ENCODE data around the gene DKK2.

DKK2 gene

DNA sequence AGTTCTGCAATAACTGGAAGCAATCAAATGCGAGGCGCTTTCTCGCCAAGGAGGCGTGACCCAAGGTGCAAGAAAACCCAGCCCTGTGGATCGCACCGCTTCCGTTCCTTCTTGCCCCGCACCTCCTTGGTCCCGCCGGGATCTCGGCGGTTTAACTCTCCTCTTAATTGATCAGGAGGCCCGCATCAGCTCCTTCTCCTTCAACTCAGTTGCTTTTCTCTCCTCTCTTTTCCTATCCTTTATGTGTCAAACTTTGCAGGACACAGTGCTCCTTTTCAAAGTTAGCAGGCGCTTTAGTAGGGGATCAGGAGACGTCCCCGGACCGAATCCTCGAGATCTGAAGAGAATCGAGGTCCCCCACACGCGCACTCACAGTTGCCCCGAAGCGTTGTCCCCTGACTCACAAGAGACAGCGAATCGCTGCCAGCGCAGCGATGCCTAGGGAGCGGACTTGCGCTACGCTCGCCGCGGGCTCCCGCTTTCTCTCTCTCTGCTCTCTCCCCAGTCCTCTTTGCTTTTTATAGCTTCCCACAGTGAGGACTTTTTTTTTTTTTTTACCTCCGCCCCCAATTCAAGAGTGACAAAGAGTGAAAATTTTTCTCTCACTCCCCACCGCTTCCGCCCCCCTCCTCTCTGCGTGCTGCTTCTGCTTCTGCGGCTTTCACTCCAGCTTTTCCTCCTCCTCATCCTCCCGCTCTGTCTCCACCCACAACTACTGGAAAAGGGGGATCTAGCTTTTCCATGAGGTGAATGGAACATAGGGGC, at the start of gene DKK2:
Gene DKK2 (minus strand): TSS at position 495 of the 765 bp plus-strand sequence. CDS start 722 bp downstream, outside the sequence.
- no peak for DNase-seq

DNA sequence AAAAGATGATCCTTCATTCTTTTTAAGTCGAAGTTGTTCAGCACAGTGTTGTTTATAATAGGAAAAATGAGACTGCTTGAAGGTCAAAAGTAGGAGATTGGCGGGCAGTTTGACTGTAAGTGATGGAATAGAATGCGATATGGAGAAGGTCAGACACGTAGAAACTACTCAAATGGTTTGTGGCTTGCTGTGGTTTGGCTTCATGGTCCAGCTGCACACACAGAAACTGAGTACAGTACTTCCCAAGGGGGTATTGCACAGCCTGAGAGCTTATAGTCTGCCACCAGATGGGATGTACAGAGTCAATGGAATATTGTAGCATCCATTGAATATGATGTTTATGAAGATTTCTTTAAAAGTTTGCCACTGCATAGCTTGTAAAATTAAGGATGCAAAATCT, 41.1 kb upstream of the DKK2 start:
- DNase-seq = no peak

GRCh38 chr4:107072836-107073736, 37.0 kb upstream of the DKK2 start:
- DNase-seq = no peak

- DNase-seq = no peak
Observed at GRCh38 chr4:107071108-107071507, 35.0 kb upstream of the DKK2 start.

DNA sequence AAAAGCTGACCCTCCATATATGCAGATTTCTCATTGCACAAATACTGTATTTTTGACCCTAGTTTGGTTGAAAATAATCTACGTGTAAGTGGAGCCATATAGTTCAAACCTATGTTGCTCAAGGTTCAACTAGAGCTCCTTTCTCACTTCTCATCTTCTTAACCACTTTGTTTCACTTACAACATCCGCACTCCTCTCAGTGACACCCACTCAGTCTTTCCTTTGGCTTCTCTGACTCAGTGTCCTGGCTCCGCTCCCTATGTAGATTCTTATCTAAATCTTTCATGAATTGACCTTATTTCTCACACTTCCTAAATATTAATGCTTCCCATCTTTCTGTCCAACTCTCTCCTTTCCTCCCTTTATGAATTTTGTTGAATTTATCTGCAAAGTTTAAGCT, 32.9 kb upstream of the DKK2 start:
- peak; percentile 32 for DNase-seq

- no peak for DNase-seq
Observed at GRCh38 chr4:107068116-107068515, 32.0 kb upstream of the DKK2 start.

DNA sequence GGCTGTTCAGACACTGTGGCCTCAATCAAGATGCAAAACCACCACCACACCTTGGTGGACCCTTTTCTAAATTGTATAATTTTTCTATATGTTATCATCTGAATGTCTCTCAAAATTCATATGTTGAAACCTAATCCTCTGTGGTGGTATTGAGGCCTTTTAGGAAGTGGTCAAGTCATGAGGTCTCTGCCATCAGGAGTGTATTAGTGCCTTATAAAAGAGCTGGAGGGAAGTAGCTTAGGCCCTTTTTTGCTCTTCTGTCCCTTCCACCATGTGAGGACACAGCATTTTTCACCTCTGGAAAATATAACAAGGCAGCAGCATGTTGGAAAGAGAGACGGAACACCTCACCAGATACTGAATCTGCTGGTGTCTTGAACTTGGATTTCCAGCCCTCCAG, 30.5 kb upstream of the DKK2 start:
- DNase-seq = no peak

DNA sequence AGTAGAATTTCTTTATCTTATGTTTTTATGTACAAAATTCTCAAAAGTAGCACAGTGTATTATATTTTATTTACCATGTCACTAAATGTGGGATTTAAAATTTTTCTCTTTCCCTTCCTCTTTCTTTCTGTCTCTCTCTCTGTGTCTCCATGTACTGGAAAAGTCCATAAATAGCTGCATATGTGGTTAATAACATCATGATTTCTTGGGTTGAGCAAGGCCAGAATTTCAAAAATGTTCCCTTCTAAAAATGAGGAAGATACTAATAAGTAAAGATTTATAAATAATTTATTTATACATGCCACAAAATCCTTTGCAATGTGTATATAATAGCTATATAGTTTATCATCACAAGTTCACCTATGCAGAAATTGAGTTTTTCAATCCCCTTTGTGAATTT, 29.1 kb upstream of the DKK2 start:
- DNase-seq = no peak

DNA sequence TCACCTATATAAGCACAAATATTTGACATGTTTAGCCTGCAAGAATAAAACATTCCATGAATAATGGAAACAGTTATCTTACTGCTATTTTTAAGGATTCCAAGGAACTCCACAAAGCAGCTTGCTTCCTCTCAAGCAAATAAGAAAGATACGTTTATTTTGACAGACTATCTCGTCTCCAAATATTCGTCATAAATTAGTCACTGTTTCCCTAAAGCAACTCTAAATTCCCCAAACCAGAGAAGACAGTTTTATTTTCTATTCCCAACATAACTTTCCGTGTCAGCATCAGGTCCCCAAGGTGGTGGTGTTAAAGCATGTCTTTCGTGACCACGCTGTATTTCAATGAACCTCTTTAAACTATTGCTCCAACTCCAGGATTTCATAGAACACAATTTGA, 24.3 kb upstream of the DKK2 start:
- DNase-seq = no peak

DNA sequence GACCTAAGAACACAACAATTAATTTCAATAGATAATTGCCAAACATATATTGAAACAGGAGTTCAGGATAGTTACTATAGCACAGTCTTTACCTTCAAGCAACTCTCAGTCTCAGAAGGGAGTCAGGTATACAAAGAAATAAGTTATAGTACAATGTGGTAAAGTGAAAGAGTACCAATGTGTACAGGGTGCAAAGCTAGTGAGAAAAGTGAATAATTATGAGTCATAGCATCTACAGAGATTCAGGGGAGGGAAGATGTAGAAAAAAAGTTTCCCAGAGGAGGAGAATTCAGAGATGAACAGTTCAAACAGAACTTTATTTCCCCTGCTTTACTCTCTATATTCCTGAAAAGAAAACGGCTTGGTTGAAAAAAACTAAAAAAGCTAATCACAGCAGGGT, 22.7 kb upstream of the DKK2 start:
- DNase-seq = no peak

- no peak for DNase-seq
Observed at GRCh38 chr4:107050525-107051135, 14.5 kb upstream of the DKK2 start.

GRCh38 chr4:107046261-107046660, 10.1 kb upstream of the DKK2 start:
- no peak for DNase-seq

- DNase-seq = no peak
Observed at GRCh38 chr4:107044170-107044569, 8.1 kb upstream of the DKK2 start.

GRCh38 chr4:107037199-107037584, 1.1 kb upstream of the DKK2 start:
- DNase-seq = no peak

DNA sequence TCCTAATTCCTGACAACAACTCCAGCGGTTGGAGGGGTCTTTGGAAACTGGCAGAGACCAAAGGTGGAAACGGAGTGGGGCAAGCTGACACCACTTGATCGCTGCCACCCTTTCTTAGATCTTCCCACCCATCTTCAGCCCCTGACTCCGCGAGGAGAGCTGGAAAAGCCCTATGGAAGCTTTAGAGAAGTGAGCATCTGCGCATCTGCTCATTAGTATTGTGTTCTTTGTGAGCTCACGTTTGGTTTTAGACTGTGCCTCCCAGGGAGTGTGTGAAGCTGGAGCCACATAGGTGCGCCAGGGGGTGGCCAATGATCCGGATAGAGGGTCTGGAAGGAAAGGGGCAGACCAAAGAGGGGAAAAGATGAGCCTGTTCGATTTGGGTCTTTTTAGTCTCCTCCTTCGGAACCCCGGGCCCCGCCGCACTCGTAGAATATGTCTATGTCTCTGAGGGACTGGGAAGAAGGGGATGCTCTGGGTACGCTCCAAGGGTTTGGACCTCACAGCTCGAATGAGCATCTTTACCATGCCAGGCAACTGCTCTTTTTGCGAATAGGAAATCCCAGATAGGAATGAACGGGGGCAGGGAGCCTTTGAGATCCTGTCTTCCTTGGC, 578 bp upstream of the DKK2 start:
- DNase-seq = no peak

- no peak for DNase-seq
Observed at GRCh38 chr4:107034996-107035818, 906 bp downstream of the DKK2 start.

DNA sequence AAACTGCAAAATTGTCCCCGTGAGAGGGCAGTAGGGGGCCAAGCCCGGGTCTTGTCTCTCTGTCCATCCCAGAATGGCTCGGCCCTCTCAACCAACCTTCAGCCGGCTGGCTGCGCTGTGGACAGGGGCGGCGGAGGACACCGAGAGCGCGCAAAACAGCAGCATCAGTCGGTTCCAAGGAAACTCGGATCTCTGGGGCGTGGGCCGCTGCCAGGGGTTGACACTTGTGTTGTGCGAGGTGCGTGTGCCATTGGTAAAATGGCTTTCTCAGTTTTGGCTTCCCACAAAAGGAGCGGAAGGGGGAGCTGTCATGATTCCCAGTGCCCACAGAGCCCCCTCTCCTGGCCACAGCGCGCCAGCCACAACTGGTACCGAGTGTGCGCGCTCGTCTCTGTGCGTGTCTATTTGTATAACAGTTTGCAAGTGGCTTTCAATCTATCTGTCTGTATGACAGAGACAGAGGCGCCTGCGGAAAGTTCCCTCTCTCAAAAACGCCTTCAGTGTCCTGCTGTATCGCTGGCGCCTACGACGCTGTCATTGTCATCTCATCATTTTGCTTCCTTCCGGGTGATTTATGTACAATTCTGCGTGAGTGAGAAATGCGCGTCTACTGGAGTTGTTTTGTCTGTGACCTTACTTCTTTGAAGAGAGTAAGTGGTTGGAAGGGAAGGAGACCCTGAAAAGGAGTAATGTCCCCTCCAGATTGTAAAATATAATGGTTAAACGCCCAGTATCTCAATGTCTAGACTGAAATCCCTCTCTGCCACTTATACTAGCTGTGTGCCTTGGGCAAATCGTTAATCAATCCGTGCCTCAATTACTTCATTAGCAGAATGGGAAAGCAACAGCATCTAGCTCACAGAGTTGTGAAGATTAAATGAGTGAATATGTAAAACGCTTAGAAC, 1.8 kb downstream of the DKK2 start:
- DNase-seq = no peak

DNA sequence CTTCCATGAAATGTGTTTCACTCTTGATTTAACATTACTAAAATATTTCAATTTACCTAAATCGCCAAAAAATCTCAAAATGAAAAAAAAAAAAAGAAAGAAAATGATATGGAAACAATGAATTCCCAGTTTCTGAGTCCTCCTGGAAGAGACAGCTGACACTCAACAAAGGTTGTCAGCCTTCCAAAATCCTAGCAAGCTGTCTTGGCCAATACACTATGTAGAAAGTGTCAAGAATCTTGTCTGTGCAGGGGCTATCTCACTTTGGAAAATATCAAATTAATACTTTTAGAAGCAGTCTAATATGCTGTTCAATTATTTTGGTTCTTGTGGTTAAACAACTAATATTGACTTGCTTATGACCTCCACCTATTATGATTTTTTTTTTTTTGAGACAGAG, 8.7 kb downstream of the DKK2 start:
- no peak for DNase-seq

- DNase-seq = no peak
Observed at GRCh38 chr4:107018344-107018735, 17.8 kb downstream of the DKK2 start.

GRCh38 chr4:107017443-107018343, 18.4 kb downstream of the DKK2 start:
- DNase-seq = no peak
